ENCODE measurements around the gene REM2. TPM values are rescaled to one million over a fixed set of nuclear protein-coding genes. Genes with fewer than 3 reads are reported as not detected.
"Not testable (repeated sequence)": the region's sequence is repeated elsewhere in the genome, so short reads cannot be mapped to it uniquely, and the experiment has no call there.

The REM2 gene
- polyA plus RNA-seq, 3 donors = 1.8 TPM; not detected in 2

GRCh38 chr14:22854963-22855724 is 27.9 kb upstream of the REM2 start:
- H3K27ac ChIP-seq (ENCODE audit: low read depth in 1 of 2, low read length in 2 of 2) = no peak overlapping the region
- peaks cover 0 to 4% of the 10 kb centered on the region in 2 donors for H3K9me3 ChIP-seq (replicated peaks in 1 of 2; ENCODE audit: control insufficient read depth in 1 of 2, insufficient read depth in 1 of 2, low read length in 2 of 2)
- peaks cover 16% of the 10 kb centered on the region for H3K4me1 Mint-ChIP-seq
- H3K9ac ChIP-seq (ENCODE audit: insufficient read depth, low read length, poor library complexity, severe bottlenecking) = no peak overlapping the region
- WGBS (ENCODE audit: insufficient coverage) = 100% methylated on average over 6 of the region's 8 CpGs
- no peak overlapping the region for H3K4me2 ChIP-seq (replicated peaks; ENCODE audit: extremely low read depth, low read length, poor library complexity, severe bottlenecking)
- no peak overlapping the region for H3K4me3 ChIP-seq (replicated peaks in 1 of 3; ENCODE audit: low read depth in 2 of 3, low read length in 3 of 3)
- intact Hi-C loops (cut with micrococcal nuclease) = loop anchor here (5.0 kb wide), 2 partner anchors 78 to 198 kb away; no protein-coding TSS in a partner anchor
- H3K27me3 ChIP-seq (ENCODE audit: control insufficient read depth in 2 of 2, insufficient read depth in 2 of 2, low read length in 2 of 2) = peaks cover 0 to 2% of the 10 kb centered on the region in 2 donors
- H3K79me2 ChIP-seq (ENCODE audit: insufficient read depth, low read length) = no peaks in the 10 kb centered on the region
- TF ChIP-seq CTCF (IDR thresholded peaks at IDR 0.05) = no peak
- H3K4me3 Mint-ChIP-seq = no peak overlapping the region
- H3K27me3 Mint-ChIP-seq (ENCODE audit: low read depth in 3 of 3) = peaks cover 20 to 22% (median 20%) of the 10 kb centered on the region in 3 donors
- no peak for DNase-seq
- H4K20me1 ChIP-seq (ENCODE audit: insufficient read depth, low read length) = no peaks in the 10 kb centered on the region
- H3K36me3 ChIP-seq (replicated peaks in 1 of 2; ENCODE audit: control insufficient read depth in 1 of 2, insufficient read depth in 2 of 2, low read length in 2 of 2) = no peaks in the 10 kb centered on the region
- H3K27ac Mint-ChIP-seq = no peak overlapping the region
- peaks cover 9 to 17% of the 10 kb centered on the region in 2 donors for H3K4me1 ChIP-seq (ENCODE audit: control insufficient read depth in 1 of 2, insufficient read depth in 2 of 2, low read length in 2 of 2)
- peaks cover 0 to 9% (median 0%) of the 10 kb centered on the region in 7 donors for H3K9me3 Mint-ChIP-seq
- H2AFZ ChIP-seq (ENCODE audit: insufficient read depth, low read depth, low read length, poor library complexity, severe bottlenecking) = no peak overlapping the region
- H3K36me3 Mint-ChIP-seq = no peaks in the 10 kb centered on the region

GRCh38 chr14:22856428-22856827 is 26.6 kb upstream of the REM2 start:
- H4K20me1 ChIP-seq (ENCODE audit: insufficient read depth, low read length) = no peaks in the 10 kb centered on the region

DNA sequence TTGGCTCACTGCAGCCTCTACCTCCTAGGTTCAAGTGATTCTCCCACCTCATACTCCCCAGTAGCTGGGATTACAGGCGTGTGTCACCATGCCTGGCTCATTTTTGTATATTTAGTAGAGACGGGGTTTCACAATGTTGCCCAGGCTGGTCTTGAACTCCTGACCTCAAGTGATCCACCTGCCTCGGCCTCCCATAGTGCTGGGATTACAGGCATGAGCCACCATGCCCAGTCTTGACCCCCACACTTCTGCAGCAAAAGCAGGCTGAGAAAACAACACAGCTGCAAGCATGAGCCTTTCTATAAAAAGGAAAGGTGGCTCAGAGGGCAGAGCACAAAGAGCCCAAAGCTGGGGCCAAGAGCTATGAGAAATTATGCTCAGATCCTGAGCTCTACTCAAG is 22.6 kb upstream of the REM2 start:
- H3K4me2 ChIP-seq (replicated peaks; ENCODE audit: extremely low read depth, low read length, poor library complexity, severe bottlenecking); H3K9ac ChIP-seq (ENCODE audit: insufficient read depth, low read length, poor library complexity, severe bottlenecking); DNase-seq: not testable (repeated sequence)

More at GRCh38 chr14:22856428-22856827, 26.6 kb upstream of the REM2 start:
- no peak overlapping the region for H3K4me3 ChIP-seq (replicated peaks in 1 of 3; ENCODE audit: low read depth in 2 of 3, low read length in 3 of 3)
- TF ChIP-seq CTCF (IDR thresholded peaks at IDR 0.05) = no peak
- H3K27me3 ChIP-seq (ENCODE audit: control insufficient read depth in 2 of 2, insufficient read depth in 2 of 2, low read length in 2 of 2) = peaks cover 0 to 2% of the 10 kb centered on the region in 2 donors
- Mint-ChIP-seq H3K9me3 (peaks cover 0 to 13% (median 0%) of the 10 kb centered on the region in 7 donors), H3K4me1 (peaks cover 11% of the 10 kb centered on the region), H3K27me3 (ENCODE audit: low read depth in 3 of 3) (peaks cover 21 to 29% (median 22%) of the 10 kb centered on the region in 3 donors), H3K36me3 (no peaks in the 10 kb centered on the region), H3K27ac (no peak overlapping the region), H3K4me3 (no peak overlapping the region)
- H3K36me3 ChIP-seq (replicated peaks in 1 of 2; ENCODE audit: control insufficient read depth in 1 of 2, insufficient read depth in 2 of 2, low read length in 2 of 2) = no peaks in the 10 kb centered on the region
- WGBS (ENCODE audit: insufficient coverage) = 100% methylated on average over 2 of the region's 5 CpGs
- intact Hi-C loops (cut with micrococcal nuclease) = no loop called here
- peaks cover 6 to 12% of the 10 kb centered on the region in 2 donors for H3K4me1 ChIP-seq (ENCODE audit: control insufficient read depth in 1 of 2, insufficient read depth in 2 of 2, low read length in 2 of 2)
- no peak overlapping the region for H3K9ac ChIP-seq (ENCODE audit: insufficient read depth, low read length, poor library complexity, severe bottlenecking)
- no peaks in the 10 kb centered on the region for H3K79me2 ChIP-seq (ENCODE audit: insufficient read depth, low read length)
- H2AFZ ChIP-seq (ENCODE audit: insufficient read depth, low read depth, low read length, poor library complexity, severe bottlenecking) = no peak overlapping the region
- H3K9me3 ChIP-seq (replicated peaks in 1 of 2; ENCODE audit: control insufficient read depth in 1 of 2, insufficient read depth in 1 of 2, low read length in 2 of 2) = peaks cover 0 to 4% of the 10 kb centered on the region in 2 donors
- DNase-seq = no peak
- no peak overlapping the region for H3K27ac ChIP-seq (ENCODE audit: low read depth in 1 of 2, low read length in 2 of 2)
- no peak overlapping the region for H3K4me2 ChIP-seq (replicated peaks; ENCODE audit: extremely low read depth, low read length, poor library complexity, severe bottlenecking)

More for the DNA sequence above, 22.6 kb upstream of the REM2 start:
- H2AFZ ChIP-seq (ENCODE audit: insufficient read depth, low read depth, low read length, poor library complexity, severe bottlenecking); H3K27ac ChIP-seq (ENCODE audit: low read depth in 1 of 2, low read length in 2 of 2); H3K4me3 Mint-ChIP-seq; intact Hi-C loops (cut with micrococcal nuclease); H3K4me3 ChIP-seq (replicated peaks in 1 of 3; ENCODE audit: low read depth in 2 of 3, low read length in 3 of 3); H3K4me1 ChIP-seq (ENCODE audit: control insufficient read depth in 1 of 2, insufficient read depth in 2 of 2, low read length in 2 of 2); H4K20me1 ChIP-seq (ENCODE audit: insufficient read depth, low read length); H3K79me2 ChIP-seq (ENCODE audit: insufficient read depth, low read length); H3K36me3 Mint-ChIP-seq; H3K36me3 ChIP-seq (replicated peaks in 1 of 2; ENCODE audit: control insufficient read depth in 1 of 2, insufficient read depth in 2 of 2, low read length in 2 of 2); H3K27me3 ChIP-seq (ENCODE audit: control insufficient read depth in 2 of 2, insufficient read depth in 2 of 2, low read length in 2 of 2); H3K27ac Mint-ChIP-seq; H3K4me1 Mint-ChIP-seq; H3K9me3 ChIP-seq (replicated peaks in 1 of 2; ENCODE audit: control insufficient read depth in 1 of 2, insufficient read depth in 1 of 2, low read length in 2 of 2): not testable (repeated sequence)
- peaks cover 0 to 12% (median 2%) of the 10 kb centered on the region in 7 donors for H3K9me3 Mint-ChIP-seq
- 100% methylated on average over 1 of the region's 3 CpGs for WGBS (ENCODE audit: insufficient coverage)
- H3K27me3 Mint-ChIP-seq (ENCODE audit: low read depth in 3 of 3) = peaks cover 21 to 41% (median 29%) of the 10 kb centered on the region in 3 donors
